GM12801 (cell line): Measurements from ENCODE around the gene ATP1A2.

Experiments
- TF ChIP-seq, protein P1 (sequence below): IDR thresholded peaks from one replicate; pipeline ENCODE4 v1.5.1; 2011; ENCODE audit warnings: control low read depth; ENCODE audit not compliant: insufficient read length; ENCODE audit errors: extremely low read depth

The ATP1A2 gene

DNA sequence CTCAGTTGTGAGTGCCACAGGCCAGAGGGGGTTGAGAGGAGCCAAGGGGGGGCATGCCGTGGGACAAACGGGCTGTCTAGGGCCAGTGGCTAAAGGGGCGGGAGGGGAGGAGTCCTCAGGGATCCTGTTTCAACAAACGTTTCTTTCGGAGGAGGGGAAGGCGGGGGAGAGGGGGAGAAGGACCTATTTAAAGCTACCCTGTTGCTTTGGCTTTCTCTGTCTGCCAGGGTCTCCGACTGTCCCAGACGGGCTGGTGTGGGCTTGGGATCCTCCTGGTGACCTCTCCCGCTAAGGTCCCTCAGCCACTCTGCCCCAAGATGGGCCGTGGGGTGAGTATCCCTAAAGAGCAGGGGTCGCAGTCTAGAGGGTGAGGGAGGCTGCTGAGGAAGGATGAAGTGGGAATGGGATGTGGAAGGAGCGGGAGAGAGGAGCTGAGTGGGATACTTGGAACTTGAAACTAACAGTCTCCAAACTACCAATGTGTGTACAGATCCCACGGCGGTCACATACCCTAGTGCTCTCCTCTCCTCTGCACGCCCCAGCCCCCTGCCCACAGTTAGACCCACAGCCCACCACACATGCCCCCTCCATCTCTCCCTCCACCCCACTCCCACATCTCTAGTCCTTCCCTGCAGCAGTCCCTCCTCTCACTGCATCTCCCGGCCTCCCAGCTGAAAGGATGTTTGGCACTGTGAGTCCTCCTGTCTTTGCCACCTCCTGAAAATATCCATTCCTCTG, at the start of gene ATP1A2:
ATP1A2 (plus strand) TSS at position 215 of the 738 bp plus-strand sequence; CDS start at position 318, 103 bp downstream.
- TF ChIP-seq, protein P1, sequence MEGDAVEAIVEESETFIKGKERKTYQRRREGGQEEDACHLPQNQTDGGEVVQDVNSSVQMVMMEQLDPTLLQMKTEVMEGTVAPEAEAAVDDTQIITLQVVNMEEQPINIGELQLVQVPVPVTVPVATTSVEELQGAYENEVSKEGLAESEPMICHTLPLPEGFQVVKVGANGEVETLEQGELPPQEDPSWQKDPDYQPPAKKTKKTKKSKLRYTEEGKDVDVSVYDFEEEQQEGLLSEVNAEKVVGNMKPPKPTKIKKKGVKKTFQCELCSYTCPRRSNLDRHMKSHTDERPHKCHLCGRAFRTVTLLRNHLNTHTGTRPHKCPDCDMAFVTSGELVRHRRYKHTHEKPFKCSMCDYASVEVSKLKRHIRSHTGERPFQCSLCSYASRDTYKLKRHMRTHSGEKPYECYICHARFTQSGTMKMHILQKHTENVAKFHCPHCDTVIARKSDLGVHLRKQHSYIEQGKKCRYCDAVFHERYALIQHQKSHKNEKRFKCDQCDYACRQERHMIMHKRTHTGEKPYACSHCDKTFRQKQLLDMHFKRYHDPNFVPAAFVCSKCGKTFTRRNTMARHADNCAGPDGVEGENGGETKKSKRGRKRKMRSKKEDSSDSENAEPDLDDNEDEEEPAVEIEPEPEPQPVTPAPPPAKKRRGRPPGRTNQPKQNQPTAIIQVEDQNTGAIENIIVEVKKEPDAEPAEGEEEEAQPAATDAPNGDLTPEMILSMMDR, result no peak

DNA sequence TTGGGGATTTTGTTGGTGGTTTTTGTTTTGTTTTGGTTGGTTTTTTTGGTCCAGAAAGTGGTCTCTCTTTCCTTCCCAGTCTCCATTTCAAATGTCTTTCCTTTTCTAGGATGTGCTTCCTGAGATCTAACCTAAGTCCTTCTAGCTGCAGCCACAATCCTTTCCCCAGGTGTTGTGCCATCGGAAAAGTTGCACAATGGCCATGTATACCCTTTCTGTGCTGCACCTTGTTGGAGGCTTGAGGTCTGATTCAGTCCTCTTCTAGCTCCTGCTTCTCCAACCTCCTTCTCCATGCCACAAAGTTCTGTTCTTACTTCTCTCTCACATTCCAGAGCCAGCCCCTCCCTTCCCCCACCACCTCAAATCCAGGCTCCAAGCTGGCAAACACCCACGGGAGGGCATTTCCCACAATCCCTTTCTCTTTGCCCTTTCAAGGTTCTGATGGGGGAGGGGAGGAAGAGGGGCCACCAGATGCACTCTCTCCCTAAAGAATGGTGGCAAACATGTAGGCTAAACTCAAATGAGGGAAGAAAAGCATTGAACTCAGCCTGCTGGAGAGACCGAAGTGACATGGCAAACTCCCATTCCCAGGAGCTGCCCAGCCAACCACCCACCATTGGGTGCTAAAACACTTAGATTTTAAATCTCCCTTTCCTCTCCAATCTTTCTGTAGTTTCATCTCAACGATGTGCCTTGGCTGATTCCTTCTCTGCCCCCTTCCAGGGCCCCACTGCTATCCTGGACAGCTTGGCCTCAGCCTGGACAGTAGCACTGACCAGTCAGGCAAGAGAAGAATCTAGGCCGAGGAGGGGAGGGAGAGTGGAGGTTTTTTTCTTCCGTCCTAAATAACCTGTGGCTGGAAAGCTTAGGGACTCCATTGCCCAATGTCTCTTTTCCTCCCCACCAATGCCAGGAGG, 48.5 kb upstream of the ATP1A2 start:
- TF ChIP-seq, protein P1, result no peak

DNA sequence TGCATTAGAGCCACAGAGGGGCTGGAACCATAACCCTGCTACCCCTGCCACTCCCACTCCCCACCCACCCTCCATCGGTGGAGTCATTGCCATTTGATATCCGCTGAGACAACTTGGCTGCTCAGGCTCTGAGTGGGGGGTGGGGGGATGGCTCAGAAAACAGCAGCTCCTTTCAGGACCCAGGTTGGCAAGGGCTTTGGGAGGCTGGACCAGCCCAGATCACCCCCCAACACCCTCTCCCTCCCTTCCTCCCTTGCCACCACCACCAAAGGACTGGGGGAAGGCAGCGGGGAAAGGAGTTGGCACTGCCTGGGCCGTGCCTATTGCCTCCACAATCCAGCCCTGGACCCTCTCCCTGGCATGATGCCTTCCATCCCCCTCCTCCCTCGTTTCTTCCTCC, 47.3 kb upstream of the ATP1A2 start:
- TF ChIP-seq, protein P1, result no peak

DNA sequence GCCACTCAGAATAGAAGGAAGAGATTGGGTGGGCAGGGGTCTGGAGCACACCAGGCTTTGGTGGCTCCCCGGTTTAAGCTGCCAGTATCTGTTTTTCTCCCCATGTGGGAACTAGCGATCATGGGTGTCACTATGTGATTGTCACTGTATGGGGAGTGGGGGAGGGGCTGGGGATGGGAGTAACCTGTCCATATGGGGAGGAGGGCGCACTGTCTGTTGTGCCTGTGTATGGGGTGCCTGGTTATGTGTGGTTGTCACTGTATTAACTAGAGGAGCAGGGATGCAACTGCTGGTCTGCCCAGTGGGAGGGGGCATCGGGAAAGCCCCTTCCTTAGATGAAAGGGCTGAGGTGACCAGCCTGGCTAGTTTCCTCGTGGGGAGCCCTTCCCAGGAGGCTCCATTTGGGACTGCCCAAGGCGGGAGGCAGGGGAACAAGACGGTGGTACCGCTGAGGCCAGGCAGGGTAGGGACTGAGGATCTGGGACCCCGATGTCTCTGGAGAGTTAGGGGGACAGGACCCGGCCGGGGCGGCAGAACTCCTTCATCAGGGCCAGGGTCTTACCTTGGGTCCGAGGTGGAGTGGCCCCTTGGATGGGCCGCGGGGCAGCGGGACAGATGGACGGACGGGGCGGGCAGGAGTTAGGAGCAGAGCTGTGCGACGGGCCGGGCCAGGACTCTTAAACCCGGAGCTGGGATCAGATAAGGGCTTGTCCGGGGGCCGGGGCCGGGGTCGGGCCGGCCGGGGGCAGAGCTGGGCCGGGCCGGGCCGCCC, 45.9 kb upstream of the ATP1A2 start, which contains the start of gene KCNJ10:
KCNJ10 (minus strand) TSS at position 701 of the 772 bp plus-strand sequence. CDS start 27,628 bp downstream, outside the sequence.
- TF ChIP-seq, protein P1, result no peak

DNA sequence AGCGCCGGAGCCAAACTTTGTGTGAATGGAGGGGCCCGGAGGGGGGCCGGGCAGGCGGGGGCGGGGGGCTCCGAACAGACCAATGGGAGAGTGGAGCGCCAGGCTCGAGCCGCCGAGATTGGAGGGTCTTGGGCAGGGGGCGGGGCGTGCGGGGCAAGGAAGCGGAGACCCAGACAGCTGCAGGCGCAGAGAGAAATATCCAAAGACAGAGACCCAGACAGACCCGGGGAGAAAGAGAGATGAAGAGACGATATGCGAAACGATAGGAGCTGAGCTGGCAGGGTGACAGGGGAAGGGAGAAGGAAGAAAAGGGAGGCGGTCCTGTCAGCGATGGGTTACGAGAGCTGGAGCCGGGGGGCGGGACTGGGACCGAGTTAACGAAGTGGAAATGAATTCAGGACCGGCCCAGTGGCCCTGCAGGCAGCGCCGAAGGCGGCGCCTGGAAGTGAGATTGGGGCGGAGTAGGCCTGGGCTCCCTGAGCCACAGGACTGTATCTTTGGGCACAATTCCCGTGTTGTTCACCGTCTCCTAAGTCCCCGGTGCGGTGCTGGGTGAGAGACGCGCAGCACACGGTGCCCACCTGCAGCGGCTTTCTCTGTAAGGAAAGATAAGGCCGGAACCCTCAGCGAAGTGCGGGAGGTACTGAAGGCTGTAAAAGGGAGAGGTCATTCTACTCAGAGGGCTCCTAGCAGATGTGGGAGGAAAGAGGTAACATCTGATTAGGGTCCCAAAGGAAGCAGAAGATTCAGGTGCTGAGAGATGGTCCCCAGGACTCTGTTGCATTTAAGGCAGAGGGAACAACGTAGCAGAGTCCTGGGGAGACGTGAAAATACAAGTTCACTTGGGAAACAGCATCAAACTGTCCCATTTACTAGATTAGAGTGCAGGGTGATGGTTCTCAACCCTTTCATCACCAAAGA, 45.1 kb upstream of the ATP1A2 start:
- TF ChIP-seq, protein P1, result no peak

DNA sequence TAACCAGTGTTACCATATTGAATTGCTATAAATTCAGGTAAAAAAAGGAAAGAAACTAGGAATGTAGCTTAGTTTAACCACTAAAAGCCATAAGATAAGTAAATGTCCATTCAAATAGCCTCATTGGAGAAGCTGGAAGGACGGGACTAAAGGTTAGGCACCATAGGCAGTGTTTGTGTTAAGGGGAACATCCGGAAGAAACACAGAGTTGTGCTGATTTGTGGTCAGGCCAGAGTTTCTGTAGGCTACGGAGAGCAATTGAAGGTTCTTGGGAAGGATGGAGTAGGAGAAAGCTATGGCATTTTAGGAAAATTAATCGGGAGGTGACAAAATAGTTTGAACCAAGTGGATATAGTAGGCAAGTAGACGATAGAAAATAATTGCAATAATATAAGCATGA, 44.3 kb upstream of the ATP1A2 start:
- TF ChIP-seq, protein P1, result no peak
